ENCODE results near the gene OXCT2. TPM values are rescaled to one million over a fixed set of nuclear protein-coding genes. Genes with fewer than 3 reads are reported as not detected.

OXCT2 gene
- total RNA-seq, 1 donor from 2014 or later = 2.4 TPM

GRCh38 chr1:39762550-39763540, 8.3 kb downstream of the OXCT2 start:
- DNase-seq = no peak

GRCh38 chr1:39761557-39762260, 9.4 kb downstream of the OXCT2 start:
- no peak for DNase-seq

- no peak for DNase-seq
Observed at GRCh38 chr1:39761016-39761415, 10.1 kb downstream of the OXCT2 start.

- no peak for DNase-seq
Observed at GRCh38 chr1:39760074-39761008, 10.8 kb downstream of the OXCT2 start.

- no peak for DNase-seq
Observed at GRCh38 chr1:39759436-39759726, 11.8 kb downstream of the OXCT2 start.

GRCh38 chr1:39758556-39759435, 12.4 kb downstream of the OXCT2 start:
- DNase-seq = no peak

GRCh38 chr1:39757501-39757900, 13.6 kb downstream of the OXCT2 start:
- DNase-seq = no peak

GRCh38 chr1:39755965-39756659, 15.0 kb downstream of the OXCT2 start:
- no peak for DNase-seq

GRCh38 chr1:39754906-39755504, 16.1 kb downstream of the OXCT2 start:
- no peak for DNase-seq

- DNase-seq = no peak
Observed at GRCh38 chr1:39754026-39754570, 17.1 kb downstream of the OXCT2 start.

- no peak for DNase-seq
Observed at GRCh38 chr1:39753132-39754025, 17.8 kb downstream of the OXCT2 start.

GRCh38 chr1:39752703-39753102, 18.4 kb downstream of the OXCT2 start:
- no peak for DNase-seq

GRCh38 chr1:39751595-39751994, 19.6 kb downstream of the OXCT2 start:
- no peak for DNase-seq

- no peak for DNase-seq
Observed at GRCh38 chr1:39745016-39745670, 26.0 kb downstream of the OXCT2 start.

- peak; percentile 91 for DNase-seq
Observed at GRCh38 chr1:39738622-39739366, 32.4 kb downstream of the OXCT2 start, which contains the start of gene PPIE. Gene PPIE (plus strand): TSS chr1:39738882. CDS start chr1:39738901, 19 bp downstream.

- DNase-seq = no peak
Observed at GRCh38 chr1:39737546-39738169, 33.5 kb downstream of the OXCT2 start.

GRCh38 chr1:39735731-39736130, 35.4 kb downstream of the OXCT2 start:
- DNase-seq = no peak
